BE2C (cell line): ENCODE data around the gene KRT17.

Experiments
- DNase-seq: peaks from one replicate; pipeline ENCODE4 v3.0.0-alpha.2; 2020
- H3K27me3 ChIP-seq: fragments of 250-450 bp; sonication (Bioruptor Pico); 2 replicates; pipeline ENCODE4 v1.5.1; 2020; ENCODE audit warnings: mild to moderate bottlenecking
- H3K36me3 ChIP-seq: fragments of 250-450 bp; sonication (Bioruptor Pico); 2 replicates; pipeline ENCODE4 v1.5.1; 2020; ENCODE audit warnings: mild to moderate bottlenecking
- H3K4me1 ChIP-seq: fragments of 250-450 bp; sonication (Bioruptor Pico); 2 replicates; pipeline ENCODE4 v1.5.1; 2020
- H3K4me3 ChIP-seq: 2 replicates; pipeline ENCODE4 v1.5.1; 2011; ENCODE audit warnings: low read depth, low read length
- H3K9me3 ChIP-seq: fragments of 250-450 bp; sonication (Bioruptor Pico); 2 replicates; pipeline ENCODE4 v1.5.1; 2020
- TF ChIP-seq, protein P1 (sequence below): IDR thresholded peaks from 2 replicates; pipeline ENCODE4 v1.5.1; 2012; ENCODE audit warnings: mild to moderate bottlenecking, low read depth, low read length

Gene KRT17

GRCh38 chr17:41651625-41652460, 27.5 kb upstream of the KRT17 start:
- TF ChIP-seq, protein P1, sequence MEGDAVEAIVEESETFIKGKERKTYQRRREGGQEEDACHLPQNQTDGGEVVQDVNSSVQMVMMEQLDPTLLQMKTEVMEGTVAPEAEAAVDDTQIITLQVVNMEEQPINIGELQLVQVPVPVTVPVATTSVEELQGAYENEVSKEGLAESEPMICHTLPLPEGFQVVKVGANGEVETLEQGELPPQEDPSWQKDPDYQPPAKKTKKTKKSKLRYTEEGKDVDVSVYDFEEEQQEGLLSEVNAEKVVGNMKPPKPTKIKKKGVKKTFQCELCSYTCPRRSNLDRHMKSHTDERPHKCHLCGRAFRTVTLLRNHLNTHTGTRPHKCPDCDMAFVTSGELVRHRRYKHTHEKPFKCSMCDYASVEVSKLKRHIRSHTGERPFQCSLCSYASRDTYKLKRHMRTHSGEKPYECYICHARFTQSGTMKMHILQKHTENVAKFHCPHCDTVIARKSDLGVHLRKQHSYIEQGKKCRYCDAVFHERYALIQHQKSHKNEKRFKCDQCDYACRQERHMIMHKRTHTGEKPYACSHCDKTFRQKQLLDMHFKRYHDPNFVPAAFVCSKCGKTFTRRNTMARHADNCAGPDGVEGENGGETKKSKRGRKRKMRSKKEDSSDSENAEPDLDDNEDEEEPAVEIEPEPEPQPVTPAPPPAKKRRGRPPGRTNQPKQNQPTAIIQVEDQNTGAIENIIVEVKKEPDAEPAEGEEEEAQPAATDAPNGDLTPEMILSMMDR, result no peak
- Histone ChIP-seq H3K27me3 (no peaks in the 10 kb centered on the region), H3K9me3 (no peaks in the 10 kb centered on the region), H3K4me3 (no peak overlapping the region), H3K4me1 (peaks cover 5% of the 10 kb centered on the region), H3K36me3 (no peaks in the 10 kb centered on the region)
- no peak for DNase-seq

GRCh38 chr17:41650794-41651624, 26.6 kb upstream of the KRT17 start:
- Histone ChIP-seq H3K4me1 (peaks cover 5% of the 10 kb centered on the region), H3K27me3 (no peaks in the 10 kb centered on the region), H3K4me3 (no peak overlapping the region), H3K36me3 (no peaks in the 10 kb centered on the region), H3K9me3 (no peaks in the 10 kb centered on the region)
- DNase-seq, result no peak
- TF ChIP-seq, protein P1, result no peak

- TF ChIP-seq, protein P1, result no peak
- Histone ChIP-seq H3K4me1 (peaks cover 5% of the 10 kb centered on the region), H3K9me3 (no peaks in the 10 kb centered on the region), H3K36me3 (no peaks in the 10 kb centered on the region), H3K4me3 (no peak overlapping the region), H3K27me3 (no peaks in the 10 kb centered on the region)
- no peak for DNase-seq
These were observed 25.6 kb upstream of the KRT17 start for GRCh38 chr17:41649923-41650519.

DNA sequence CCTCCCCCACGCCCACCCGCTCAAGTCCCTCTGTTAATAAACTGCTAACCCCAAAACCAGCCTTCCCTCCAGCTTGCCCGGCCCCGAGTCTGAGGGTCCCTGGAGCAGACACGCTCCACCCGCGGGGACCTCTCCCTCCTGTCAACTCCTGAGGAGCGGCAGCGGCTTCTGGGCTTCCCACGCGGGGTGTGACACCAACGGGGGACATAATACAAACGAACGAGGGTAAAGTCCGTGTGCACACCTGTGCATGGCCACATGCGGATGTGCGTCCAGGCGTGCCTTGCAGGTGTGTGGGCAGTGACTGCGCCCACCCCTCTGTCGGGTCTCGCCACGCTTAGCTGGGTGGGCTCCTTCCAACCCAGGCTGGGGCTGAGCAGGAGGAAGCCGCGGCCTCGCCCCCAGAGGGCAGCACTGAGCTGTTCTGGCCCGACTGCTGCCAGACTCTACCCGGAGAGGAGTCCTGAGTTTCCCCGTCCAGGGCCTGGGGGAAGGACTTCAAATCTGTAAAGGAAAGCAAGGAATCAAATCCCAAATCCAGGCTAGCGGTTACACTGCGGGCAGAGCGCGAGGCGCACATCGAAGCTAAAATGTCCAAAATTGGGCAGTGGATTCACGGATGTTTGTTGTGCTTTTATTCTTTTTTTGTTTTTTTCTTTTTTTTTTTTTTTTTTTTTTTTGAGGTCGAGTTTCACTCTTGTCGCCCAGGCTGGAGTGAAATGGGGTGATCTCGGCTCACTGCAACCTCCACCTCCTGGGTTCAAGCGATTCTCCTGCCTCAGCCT, 24.2 kb upstream of the KRT17 start:
- DNase-seq, result peak; percentile 94
- no peaks in the 10 kb centered on the region for H3K9me3 ChIP-seq
- H3K4me1 ChIP-seq, result peaks cover 5% of the 10 kb centered on the region
- no peaks in the 10 kb centered on the region for H3K27me3 ChIP-seq
- peak overlapping the region; percentile 71 for H3K4me3 ChIP-seq
- TF ChIP-seq, protein P1, result peak; percentile 97
- no peaks in the 10 kb centered on the region for H3K36me3 ChIP-seq

DNA sequence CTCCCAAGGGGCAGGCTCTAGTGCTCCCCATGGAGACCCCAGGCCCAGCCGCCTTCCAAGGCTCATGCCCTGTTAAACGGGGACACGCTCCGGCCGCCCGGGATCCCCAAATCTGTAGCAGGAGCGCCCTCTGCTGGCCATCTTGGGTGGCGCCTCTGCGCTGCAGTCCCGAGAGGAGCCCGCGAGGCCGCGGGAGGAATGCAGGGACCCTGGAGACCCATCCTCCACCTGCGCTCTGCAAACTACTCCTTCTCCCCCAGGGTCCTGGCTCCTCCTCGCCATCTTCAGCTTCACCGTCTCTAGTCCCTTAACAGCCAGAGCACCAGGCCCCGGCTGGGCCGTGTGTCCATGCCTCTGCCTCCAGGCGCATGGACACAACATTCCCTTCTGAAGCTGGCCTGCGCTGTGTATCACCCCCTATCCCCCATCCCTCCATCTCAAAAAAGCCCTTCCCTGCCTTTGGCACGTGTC, 23.6 kb upstream of the KRT17 start:
- Histone ChIP-seq H3K4me3 (peak overlapping the region; percentile 71), H3K36me3 (no peaks in the 10 kb centered on the region), H3K9me3 (no peaks in the 10 kb centered on the region), H3K27me3 (no peaks in the 10 kb centered on the region), H3K4me1 (peaks cover 5% of the 10 kb centered on the region)
- TF ChIP-seq, protein P1, result peak; percentile 86
- DNase-seq, result peak; percentile 91
